Measurements from ENCODE around the gene ATRN.

The ATRN gene

GRCh38 chr20:3430376-3431069 is 40.3 kb upstream of the ATRN start:
- Histone ChIP-seq H3K4me3 (ENCODE audit: low read length, poor library complexity, severe bottlenecking) (no peak overlapping the region), H3K79me2 (ENCODE audit: insufficient read depth, low read length) (no peaks in the 10 kb centered on the region), H3K9me3 (ENCODE audit: insufficient read depth, low read depth, low read length) (no peaks in the 10 kb centered on the region), H3K4me2 (ENCODE audit: low read depth, low read length, poor library complexity, severe bottlenecking) (no peak overlapping the region), H3K9ac (ENCODE audit: low read depth, low read length, poor library complexity, severe bottlenecking) (no peak overlapping the region), H2AFZ (ENCODE audit: low read length) (no peak overlapping the region), H4K20me1 (ENCODE audit: insufficient read depth, low read length, poor library complexity, severe bottlenecking) (no peaks in the 10 kb centered on the region), H3K36me3 (ENCODE audit: insufficient read depth, low read length) (no peaks in the 10 kb centered on the region), H3K27me3 (ENCODE audit: insufficient read depth, low read length, poor library complexity, severe bottlenecking) (no peaks in the 10 kb centered on the region), H3K4me1 (ENCODE audit: insufficient read depth, low read length, poor library complexity, severe bottlenecking) (no peaks in the 10 kb centered on the region), H3F3A (ENCODE audit: low read depth) (no peaks in the 10 kb centered on the region), H3K9me2 (replicated peaks; ENCODE audit: low read depth, low read length) (no peaks in the 10 kb centered on the region)
- TF ChIP-seq EZH2phosphoT487 (IDR thresholded peaks at IDR 0.05; ENCODE audit: borderline replicate concordance) (no peak), CTCF (conservative IDR thresholded peaks at IDR 0.05; ENCODE audit: low read length) (no peak)

GRCh38 chr20:3431109-3431508 is 39.7 kb upstream of the ATRN start:
- Histone ChIP-seq H3K9ac (ENCODE audit: low read depth, low read length, poor library complexity, severe bottlenecking) (no peak overlapping the region), H3K4me2 (ENCODE audit: low read depth, low read length, poor library complexity, severe bottlenecking) (no peak overlapping the region)

GRCh38 chr20:3432844-3433243 is 38.0 kb upstream of the ATRN start:
- Histone ChIP-seq H3K4me3 (ENCODE audit: low read length, poor library complexity, severe bottlenecking) (no peak overlapping the region), H2AFZ (ENCODE audit: low read length) (no peak overlapping the region), H3K9ac (ENCODE audit: low read depth, low read length, poor library complexity, severe bottlenecking) (no peak overlapping the region), H3K79me2 (ENCODE audit: insufficient read depth, low read length) (no peaks in the 10 kb centered on the region), H3K27me3 (ENCODE audit: insufficient read depth, low read length, poor library complexity, severe bottlenecking) (no peaks in the 10 kb centered on the region), H3K4me2 (ENCODE audit: low read depth, low read length, poor library complexity, severe bottlenecking) (no peak overlapping the region), H3K9me3 (ENCODE audit: insufficient read depth, low read depth, low read length) (no peaks in the 10 kb centered on the region), H3K9me2 (replicated peaks; ENCODE audit: low read depth, low read length) (no peaks in the 10 kb centered on the region), H4K20me1 (ENCODE audit: insufficient read depth, low read length, poor library complexity, severe bottlenecking) (no peaks in the 10 kb centered on the region), H3K4me1 (ENCODE audit: insufficient read depth, low read length, poor library complexity, severe bottlenecking) (no peaks in the 10 kb centered on the region), H3K36me3 (ENCODE audit: insufficient read depth, low read length) (no peaks in the 10 kb centered on the region), H3F3A (ENCODE audit: low read depth) (no peaks in the 10 kb centered on the region)
- TF ChIP-seq EZH2phosphoT487 (IDR thresholded peaks at IDR 0.05; ENCODE audit: borderline replicate concordance) (no peak), CTCF (conservative IDR thresholded peaks at IDR 0.05; ENCODE audit: low read length) (no peak)

More at GRCh38 chr20:3431109-3431508, 39.7 kb upstream of the ATRN start:
- no peak overlapping the region for H2AFZ ChIP-seq (ENCODE audit: low read length)
- no peaks in the 10 kb centered on the region for H3K27me3 ChIP-seq (ENCODE audit: insufficient read depth, low read length, poor library complexity, severe bottlenecking)
- H3F3A ChIP-seq (ENCODE audit: low read depth): no peaks in the 10 kb centered on the region
- no peaks in the 10 kb centered on the region for H3K4me1 ChIP-seq (ENCODE audit: insufficient read depth, low read length, poor library complexity, severe bottlenecking)
- no peaks in the 10 kb centered on the region for H3K9me3 ChIP-seq (ENCODE audit: insufficient read depth, low read depth, low read length)
- no peaks in the 10 kb centered on the region for H3K36me3 ChIP-seq (ENCODE audit: insufficient read depth, low read length)
- H3K9me2 ChIP-seq (replicated peaks; ENCODE audit: low read depth, low read length): no peaks in the 10 kb centered on the region
- no peak overlapping the region for H3K4me3 ChIP-seq (ENCODE audit: low read length, poor library complexity, severe bottlenecking)
- no peaks in the 10 kb centered on the region for H3K79me2 ChIP-seq (ENCODE audit: insufficient read depth, low read length)
- no peaks in the 10 kb centered on the region for H4K20me1 ChIP-seq (ENCODE audit: insufficient read depth, low read length, poor library complexity, severe bottlenecking)
- no peak for TF ChIP-seq CTCF (conservative IDR thresholded peaks at IDR 0.05; ENCODE audit: low read length)
- TF ChIP-seq EZH2phosphoT487 (IDR thresholded peaks at IDR 0.05; ENCODE audit: borderline replicate concordance): no peak

All from Loucy (cell line).